Muscle layer of colon (tissue), 2 donors: ENCODE measurements around the gene C2orf42.

Source experiments
- H3K27ac ChIP-seq: one replicate; pipeline ENCODE4 v1.7.0; 2013; ENCODE audit warnings: low read depth, mild to moderate bottlenecking, low read length, moderate library complexity
- H3K27me3 ChIP-seq, 2 donors: one replicate each; pipeline ENCODE4 v1.7.0; 2013; ENCODE audit warnings: low read length in 2 of 2, mild to moderate bottlenecking in 2 of 2; ENCODE audit not compliant: insufficient read depth in 2 of 2, control insufficient read depth in 1 of 2
- H3K36me3 ChIP-seq: one replicate; pipeline ENCODE4 v1.7.0; 2013; ENCODE audit warnings: mild to moderate bottlenecking, low read length; ENCODE audit not compliant: insufficient read depth
- H3K4me1 ChIP-seq: one replicate; pipeline ENCODE4 v1.7.0; 2013; ENCODE audit warnings: mild to moderate bottlenecking, low read length; ENCODE audit not compliant: insufficient read depth
- H3K4me3 ChIP-seq, 2 donors: one replicate each; pipeline ENCODE4 v1.7.0; 2013; ENCODE audit warnings: low read length in 2 of 2, low read depth in 1 of 2, mild to moderate bottlenecking in 1 of 2, moderate library complexity in 1 of 2
- H3K9ac ChIP-seq: one replicate; pipeline ENCODE4 v1.7.0; 2013; ENCODE audit warnings: low read length
- H3K9me3 ChIP-seq: one replicate; pipeline ENCODE4 v1.7.0; 2013; ENCODE audit warnings: mild to moderate bottlenecking, low read length
- donor health status: abdominal sarcoma.
- donor health status: Adenocarcinoma of cecum.

C2orf42 gene

GRCh38 chr2:70125498-70125898, 65.3 kb downstream of the C2orf42 start:
- Histone ChIP-seq H3K4me1 (peaks cover 26% of the 10 kb centered on the region), H3K36me3 (no peaks in the 10 kb centered on the region), H3K4me3 (peak overlapping the region; percentile 28 to 86), H3K27ac (peak overlapping the region; percentile 79), H3K9ac (peak overlapping the region; percentile 98), H3K27me3 (no peaks in the 10 kb centered on the region), H3K9me3 (no peaks in the 10 kb centered on the region)

GRCh38 chr2:70124983-70125480, 65.8 kb downstream of the C2orf42 start:
- Histone ChIP-seq H3K9ac (peak overlapping the region; percentile 98), H3K27ac (peak overlapping the region; percentile 79), H3K27me3 (no peaks in the 10 kb centered on the region), H3K4me3 (peak overlapping the region; percentile 28 to 86), H3K36me3 (no peaks in the 10 kb centered on the region), H3K9me3 (no peaks in the 10 kb centered on the region), H3K4me1 (peaks cover 26% of the 10 kb centered on the region)

DNA sequence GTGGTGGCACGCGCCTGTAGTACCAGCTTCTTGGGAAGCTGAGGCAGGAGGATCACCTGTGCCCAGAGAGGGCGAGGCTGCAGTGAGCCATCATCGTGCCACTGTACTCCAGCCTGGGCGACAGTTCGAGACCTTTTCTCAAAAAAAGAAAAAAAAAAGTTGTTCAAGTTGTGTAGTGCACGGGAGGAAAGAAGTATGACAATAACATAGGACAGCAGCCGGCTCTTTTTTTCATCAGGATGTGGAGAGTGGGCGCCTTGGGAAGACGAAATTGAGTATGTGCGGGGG, 67.0 kb downstream of the C2orf42 start:
- Histone ChIP-seq H3K9ac (peak overlapping the region; percentile 98), H3K27me3 (no peaks in the 10 kb centered on the region), H3K4me3 (peak overlapping the region in 1 of 2 donors; percentile 86), H3K27ac (peak overlapping the region; percentile 79), H3K4me1 (peaks cover 26% of the 10 kb centered on the region), H3K9me3 (no peaks in the 10 kb centered on the region), H3K36me3 (no peaks in the 10 kb centered on the region)

GRCh38 chr2:70123051-70123828, 67.6 kb downstream of the C2orf42 start:
- H3K27me3 ChIP-seq = no peaks in the 10 kb centered on the region
- H3K9ac ChIP-seq = peak overlapping the region; percentile 98
- no peaks in the 10 kb centered on the region for H3K9me3 ChIP-seq
- H3K4me1 ChIP-seq = peaks cover 26% of the 10 kb centered on the region
- no peaks in the 10 kb centered on the region for H3K36me3 ChIP-seq
- H3K27ac ChIP-seq = peak overlapping the region; percentile 79
- H3K4me3 ChIP-seq = peak overlapping the region in 1 of 2 donors; percentile 86

DNA sequence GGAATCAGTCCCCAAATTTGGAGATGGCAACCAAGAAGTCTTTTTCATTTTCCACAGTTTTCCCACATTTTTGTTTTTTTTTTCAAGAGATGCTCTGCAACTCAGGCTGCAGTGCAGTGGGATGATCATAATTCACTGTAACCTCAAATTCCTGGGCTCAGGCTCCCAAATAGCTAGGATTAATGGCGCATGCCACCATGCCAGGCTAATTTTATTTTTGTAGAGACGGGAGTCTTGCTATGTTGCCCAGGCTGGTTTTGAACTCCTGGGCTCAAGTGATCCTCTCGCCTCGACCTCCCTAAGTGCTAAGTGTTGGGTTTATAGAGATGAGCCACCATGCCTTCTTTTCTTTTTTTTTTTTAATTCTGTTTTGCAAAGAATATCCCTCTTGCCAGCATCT, 68.3 kb downstream of the C2orf42 start:
- Histone ChIP-seq H3K4me1 (peaks cover 26% of the 10 kb centered on the region), H3K36me3 (no peaks in the 10 kb centered on the region), H3K27ac (no peak overlapping the region), H3K9ac (no peak overlapping the region), H3K9me3 (no peaks in the 10 kb centered on the region), H3K27me3 (no peaks in the 10 kb centered on the region), H3K4me3 (no peak overlapping the region)

- Histone ChIP-seq H3K27me3 (no peaks in the 10 kb centered on the region), H3K4me1 (peaks cover 26% of the 10 kb centered on the region), H3K9me3 (no peaks in the 10 kb centered on the region), H3K4me3 (no peak overlapping the region), H3K27ac (no peak overlapping the region), H3K36me3 (no peaks in the 10 kb centered on the region), H3K9ac (no peak overlapping the region)
These were observed 69.0 kb downstream of the C2orf42 start for GRCh38 chr2:70121627-70122372.

DNA sequence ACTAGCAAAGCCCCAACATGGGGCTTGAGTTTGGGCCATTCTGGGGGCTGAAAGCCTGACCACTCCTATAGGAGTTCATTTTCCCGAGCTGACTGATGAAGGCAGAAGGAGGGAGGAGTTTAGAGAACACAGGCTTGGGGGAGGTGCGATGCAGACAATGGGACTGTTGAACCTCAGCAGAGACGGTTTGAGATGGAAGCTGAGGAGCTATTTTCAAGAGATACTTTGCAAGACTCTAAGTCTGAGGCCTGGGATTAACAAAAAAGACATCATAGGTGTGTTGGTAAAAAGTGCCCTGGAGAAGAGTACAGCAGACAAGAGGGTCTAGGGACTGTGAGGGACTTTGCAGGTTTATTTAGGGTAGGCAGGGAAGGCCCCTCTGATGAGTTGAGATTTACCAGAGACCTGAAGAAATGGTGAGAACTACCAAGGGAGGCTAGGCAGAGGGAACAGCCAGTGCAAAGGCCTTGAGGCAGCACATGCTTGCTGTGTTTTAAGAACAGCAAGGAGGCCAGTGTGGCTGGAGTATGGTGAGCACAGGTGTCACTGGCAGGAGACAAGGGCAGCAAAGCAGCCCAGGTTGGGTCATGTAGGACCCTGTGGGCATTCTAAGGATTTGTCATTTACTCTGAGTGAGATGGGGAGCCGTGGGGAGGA, 71.9 kb downstream of the C2orf42 start:
- Histone ChIP-seq H3K9ac (no peak overlapping the region), H3K4me3 (no peak overlapping the region), H3K27ac (no peak overlapping the region), H3K27me3 (no peaks in the 10 kb centered on the region), H3K4me1 (peaks cover 18% of the 10 kb centered on the region), H3K9me3 (no peaks in the 10 kb centered on the region), H3K36me3 (no peaks in the 10 kb centered on the region)

DNA sequence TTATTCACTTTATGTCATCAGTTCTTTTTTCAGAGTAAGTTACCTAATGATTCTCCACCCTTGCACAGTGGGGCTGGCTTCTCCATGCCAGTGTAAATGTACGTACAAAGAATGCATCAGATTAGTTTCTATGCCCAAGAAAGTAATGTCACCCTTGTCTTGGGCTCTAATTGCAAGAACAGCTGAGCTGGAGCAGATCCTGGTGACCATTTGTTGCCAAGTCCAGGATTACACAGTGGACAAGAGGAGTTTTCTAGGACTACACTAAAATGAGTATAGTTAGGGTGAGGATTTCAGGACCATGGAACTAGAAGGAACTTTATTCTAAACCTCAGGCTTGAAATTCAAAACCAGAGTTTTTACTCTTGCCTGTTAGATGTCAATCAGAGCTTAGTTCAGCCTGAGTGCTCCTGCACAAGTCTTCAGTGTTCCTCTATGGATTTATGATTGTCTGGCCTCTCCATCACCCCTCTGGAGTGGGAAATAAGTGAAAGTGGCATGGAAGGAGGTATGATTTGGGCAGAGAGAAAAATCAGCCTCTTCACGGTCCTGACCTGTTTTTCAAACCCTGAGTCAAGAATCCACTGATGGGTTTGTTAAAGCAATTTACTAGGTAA, 73.8 kb downstream of the C2orf42 start:
- H3K9ac ChIP-seq = no peak overlapping the region
- H3K36me3 ChIP-seq = no peaks in the 10 kb centered on the region
- H3K27me3 ChIP-seq = no peaks in the 10 kb centered on the region
- no peak overlapping the region for H3K27ac ChIP-seq
- H3K9me3 ChIP-seq = no peaks in the 10 kb centered on the region
- H3K4me3 ChIP-seq = no peak overlapping the region
- H3K4me1 ChIP-seq = peaks cover 2% of the 10 kb centered on the region

DNA sequence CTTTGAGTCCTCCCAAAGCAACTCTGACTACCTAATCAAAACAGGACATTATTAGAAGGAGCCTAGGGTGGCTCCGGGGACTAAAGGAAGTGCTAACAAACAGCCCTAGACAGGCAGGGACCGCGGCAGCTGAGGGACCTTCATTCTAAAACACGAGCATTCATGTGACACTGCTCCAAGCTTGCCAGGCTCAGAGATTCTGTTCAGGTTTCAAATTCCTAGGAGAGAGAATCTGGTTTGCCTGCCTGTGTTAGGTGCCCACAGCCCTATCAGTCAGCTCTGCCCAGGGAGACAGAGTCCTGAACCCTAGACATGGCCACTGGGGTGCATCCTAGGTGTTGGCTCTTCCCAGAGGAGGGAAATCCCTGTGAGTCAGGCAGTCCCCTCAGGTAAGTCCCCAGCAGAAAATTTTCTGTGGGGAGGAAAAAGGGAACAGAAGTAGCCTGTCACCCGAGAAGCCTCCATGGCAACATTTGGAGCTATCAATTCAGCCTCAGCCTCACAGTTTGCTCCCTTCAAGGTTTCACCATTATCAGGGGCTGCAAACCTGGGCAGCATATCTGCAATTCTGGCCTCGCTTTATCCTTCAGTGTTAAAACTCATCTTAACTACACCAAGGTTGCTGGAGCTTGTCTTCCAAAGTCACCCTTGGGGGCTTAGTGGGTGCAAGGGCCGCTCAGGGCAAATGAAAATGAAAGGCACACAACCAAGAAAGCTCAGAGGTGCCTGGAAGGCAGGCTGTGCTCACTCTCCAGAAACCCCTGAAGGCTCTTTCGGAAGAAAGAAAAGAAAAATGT, 75.0 kb downstream of the C2orf42 start:
- no peaks in the 10 kb centered on the region for H3K4me1 ChIP-seq
- no peaks in the 10 kb centered on the region for H3K27me3 ChIP-seq
- H3K36me3 ChIP-seq = no peaks in the 10 kb centered on the region
- H3K4me3 ChIP-seq = no peak overlapping the region
- no peak overlapping the region for H3K27ac ChIP-seq
- no peak overlapping the region for H3K9ac ChIP-seq
- no peaks in the 10 kb centered on the region for H3K9me3 ChIP-seq

DNA sequence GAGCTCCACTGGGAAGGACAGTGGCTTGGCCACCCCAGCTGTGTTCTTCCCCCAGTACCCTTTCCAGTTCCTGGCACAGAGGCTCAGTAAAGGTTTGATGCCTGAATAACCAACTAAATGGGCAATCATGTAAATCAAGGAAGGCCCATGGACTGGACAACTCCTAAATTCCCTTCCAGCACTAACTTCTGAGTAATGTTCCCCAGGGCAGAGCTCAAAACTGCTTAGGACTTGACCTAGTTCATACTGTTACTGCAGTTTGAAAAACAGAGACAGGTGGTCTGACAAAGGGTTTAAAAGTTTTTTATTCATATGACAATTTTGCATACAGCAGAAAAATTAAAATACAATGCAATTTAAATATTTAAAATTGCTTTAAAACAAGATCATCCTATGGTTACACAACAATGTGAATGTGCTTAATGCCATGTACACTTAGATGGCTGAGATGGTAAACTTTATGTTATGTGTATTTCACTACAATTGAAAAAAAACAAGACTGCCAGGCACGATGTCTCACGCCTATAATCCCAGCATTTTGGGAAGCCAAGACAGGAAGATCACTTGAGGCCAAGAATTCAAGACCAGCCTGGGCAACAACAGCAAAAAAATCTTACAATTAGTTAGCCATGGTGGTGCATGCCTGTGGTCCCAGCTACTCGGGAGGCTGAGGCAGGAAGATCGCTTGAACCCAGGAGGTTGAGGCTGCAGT, 77.3 kb downstream of the C2orf42 start:
- Histone ChIP-seq H3K4me3 (no peak overlapping the region), H3K27me3 (no peaks in the 10 kb centered on the region), H3K27ac (no peak overlapping the region), H3K9ac (no peak overlapping the region), H3K36me3 (no peaks in the 10 kb centered on the region), H3K4me1 (peaks cover 4% of the 10 kb centered on the region), H3K9me3 (no peaks in the 10 kb centered on the region)
